HFFc6 (cell line): Measurements from ENCODE around the gene ARL2. TPM values are rescaled to one million over a fixed set of nuclear protein-coding genes. Genes with fewer than 3 reads are reported as not detected.

Experiments
- DNase-seq: peaks from one replicate; pipeline ENCODE4 v3.0.0-alpha.2; 2018
- H3K27ac Mint-ChIP-seq: 2 replicates; pipeline ENCODE4 v1.8.0; 2020; ENCODE audit warnings: mild to moderate bottlenecking, mixed read lengths
- H3K27me3 Mint-ChIP-seq: 2 replicates; pipeline ENCODE4 v1.8.0; 2021; ENCODE audit warnings: mild to moderate bottlenecking, moderate library complexity, mixed read lengths; ENCODE audit not compliant: insufficient read depth
- H3K36me3 Mint-ChIP-seq: 2 replicates; pipeline ENCODE4 v1.8.0; 2021; ENCODE audit warnings: low read depth, mixed read lengths
- H3K4me1 Mint-ChIP-seq: 2 replicates; pipeline ENCODE4 v1.8.0; 2020; ENCODE audit warnings: low read depth, mixed read lengths
- H3K4me3 Mint-ChIP-seq: 2 replicates; pipeline ENCODE4 v1.8.0; 2020; ENCODE audit warnings: mild to moderate bottlenecking, moderate library complexity, mixed read lengths
- H3K9me3 Mint-ChIP-seq: 2 replicates; pipeline ENCODE4 v1.8.0; 2020; ENCODE audit warnings: mild to moderate bottlenecking, mixed read lengths
- CTCF ChIP-seq: fragments of 200-600 bp; sonication (generic); IDR thresholded peaks from 2 replicates; pipeline ENCODE4 v1.5.0; 2021; ENCODE audit warnings: antibody characterized with exemption, mild to moderate bottlenecking
- long read RNA-seq: library from polyadenylated mRNA; unstranded; transcript quantifications from one replicate; pipeline ENCODE4 v2.0.0, GENCODE V29; 2019
- total RNA-seq, 6 experiments: library from RNA; stranded (reverse); fragmentation: NEBNext Ultra II Directional; extraction: Animal tissue kit (Norgen Biotek cat#: 25700); gene quantifications; 2 replicates in 1 of 6; 3 replicates in 5 of 6; pipeline ENCODE4 v1.2.3, GENCODE V29; 2021

Gene ARL2
- 10 to 100 TPM; 76.9 to 92.1 (median 87.2) TPM for total RNA-seq
- long read RNA-seq, transcript ARL2-201 (5 exons, 979 nt): major isoform, 93 of 102 reads
- long read RNA-seq, transcript ARL2-204 (6 exons, 830 nt): minor isoform, 5 of 102 reads
- long read RNA-seq, partial matches to known transcripts: 3 of 102 reads
- long read RNA-seq, other reads (novel, unspliced or antisense): 1 of 102 reads

GRCh38 chr11:65013888-65014725 is at the start of gene ARL2:
ARL2 (plus strand) TSS chr11:65014160; CDS start chr11:65014208, 48 bp downstream.
- Mint-ChIP-seq H3K4me1 (peaks cover 18% of the 10 kb centered on the region), H3K27me3 (peaks cover 8% of the 10 kb centered on the region), H3K36me3 (peaks cover 10% of the 10 kb centered on the region), H3K4me3 (peak within 1 kb of the TSS; percentile 93), H3K9me3 (no peaks in the 10 kb centered on the region), H3K27ac (peak within 1 kb of the TSS; percentile 98)
- DNase-seq: peak; percentile 80
- peak; percentile 88 for TF ChIP-seq CTCF

- Mint-ChIP-seq H3K4me1 (peaks cover 14% of the 10 kb centered on the region), H3K27me3 (no peaks in the 10 kb centered on the region; the same call in 1 of the 2 replicates), H3K27ac (no peak overlapping the region), H3K36me3 (no peaks in the 10 kb centered on the region), H3K4me3 (no peak overlapping the region), H3K9me3 (no peaks in the 10 kb centered on the region)
- no peak for TF ChIP-seq CTCF
- no peak for DNase-seq
Measured at GRCh38 chr11:64967375-64967774, 46.6 kb upstream of the ARL2 start.

GRCh38 chr11:64969209-64969608 is 44.8 kb upstream of the ARL2 start:
- peak; percentile 61 for DNase-seq
- Mint-ChIP-seq H3K9me3 (no peaks in the 10 kb centered on the region), H3K27ac (peak overlapping the region; percentile 7; the same call in 1 of the 2 replicates), H3K4me1 (peaks cover 14% of the 10 kb centered on the region), H3K27me3 (peaks cover 7% of the 10 kb centered on the region), H3K36me3 (no peaks in the 10 kb centered on the region), H3K4me3 (no peak overlapping the region)
- no peak for TF ChIP-seq CTCF

GRCh38 chr11:64970731-64971151 is 43.2 kb upstream of the ARL2 start:
- no peak for TF ChIP-seq CTCF
- Mint-ChIP-seq H3K9me3 (no peaks in the 10 kb centered on the region), H3K36me3 (no peaks in the 10 kb centered on the region), H3K4me3 (no peak overlapping the region), H3K4me1 (peaks cover 14% of the 10 kb centered on the region), H3K27ac (no peak overlapping the region), H3K27me3 (peaks cover 9% of the 10 kb centered on the region)
- no peak for DNase-seq

GRCh38 chr11:64971421-64972233 is 42.3 kb upstream of the ARL2 start, which contains the start of gene MAJIN:
MAJIN (minus strand) TSS chr11:64972108; CDS start chr11:64959405, 12,703 bp downstream.
- peaks cover 14% of the 10 kb centered on the region for H3K4me1 Mint-ChIP-seq
- H3K27me3 Mint-ChIP-seq: peaks cover 9% of the 10 kb centered on the region

More at GRCh38 chr11:64971421-64972233, 42.3 kb upstream of the ARL2 start, which contains the start of gene MAJIN:
- Mint-ChIP-seq H3K9me3 (no peaks in the 10 kb centered on the region), H3K27ac (no peak within 1 kb of the TSS), H3K36me3 (no peaks in the 10 kb centered on the region), H3K4me3 (no peak within 1 kb of the TSS)
- TF ChIP-seq CTCF: no peak
- no peak for DNase-seq
